NCI-H526 treated with DMSO at 0.1 percent for 48 hours (cell line): ENCODE measurements around the gene WDR88.
"Not testable (repeated sequence)": the region's sequence is repeated elsewhere in the genome, so short reads cannot be mapped to it uniquely, and the experiment has no call there.

Experiments
- DNase-seq: peaks from one replicate; lab custom pipeline; 2025; lab: John Stamatoyannopoulos, UW

Gene WDR88

GRCh38 chr19:33171222-33171795 is 39.4 kb downstream of the WDR88 start:
- no peak for DNase-seq

GRCh38 chr19:33171916-33172359 is 40.0 kb downstream of the WDR88 start:
- DNase-seq = no peak

GRCh38 chr19:33174186-33174585 is 42.3 kb downstream of the WDR88 start:
- DNase-seq = no peak

- no peak for DNase-seq
Observed at GRCh38 chr19:33175156-33175782, 43.4 kb downstream of the WDR88 start.

GRCh38 chr19:33175886-33176669 is 44.2 kb downstream of the WDR88 start:
- DNase-seq = no peak

- DNase-seq = peak; percentile 100
Observed at GRCh38 chr19:33176670-33177416, 44.9 kb downstream of the WDR88 start.

- no peak for DNase-seq
Observed at GRCh38 chr19:33177417-33177979, 45.6 kb downstream of the WDR88 start.

GRCh38 chr19:33186431-33187182 is 54.7 kb downstream of the WDR88 start:
- no peak for DNase-seq

GRCh38 chr19:33187183-33187540 is 55.2 kb downstream of the WDR88 start:
- DNase-seq = no peak

GRCh38 chr19:33189453-33189852 is 57.5 kb downstream of the WDR88 start:
- DNase-seq = no peak

- not testable (repeated sequence) for DNase-seq
Observed at GRCh38 chr19:33191092-33191491, 59.2 kb downstream of the WDR88 start.

GRCh38 chr19:33191501-33191900 is 59.6 kb downstream of the WDR88 start:
- DNase-seq = no peak

- no peak for DNase-seq
Observed at GRCh38 chr19:33192010-33192409, 60.1 kb downstream of the WDR88 start.

GRCh38 chr19:33193269-33193864 is 61.5 kb downstream of the WDR88 start:
- DNase-seq = no peak

- DNase-seq = peak; percentile 75
Observed at GRCh38 chr19:33193865-33194362, 62.0 kb downstream of the WDR88 start, which contains the start of gene LRP3. TSS of gene LRP3 (plus strand) at chr19:33194330. CDS start at chr19:33194786, 456 bp downstream.

GRCh38 chr19:33194532-33194885 is 62.6 kb downstream of the WDR88 start:
- no peak for DNase-seq

- DNase-seq = no peak
Observed at GRCh38 chr19:33194886-33195644, 63.2 kb downstream of the WDR88 start.

GRCh38 chr19:33195645-33196347 is 63.9 kb downstream of the WDR88 start:
- no peak for DNase-seq

- DNase-seq = no peak
Observed at GRCh38 chr19:33196446-33197193, 64.7 kb downstream of the WDR88 start.
